ENCODE results near the gene MACROD2. TPM values are rescaled to one million over a fixed set of nuclear protein-coding genes. Genes with fewer than 3 reads are reported as not detected.
A peak's percentile ranks its signal among the peaks of the same experiment; 100 is the strongest.

The MACROD2 gene
- polyA plus RNA-seq, 2 of the 4 experiments (the other 2 are of a cell fraction) = 0.96 to 1.3 TPM

DNA sequence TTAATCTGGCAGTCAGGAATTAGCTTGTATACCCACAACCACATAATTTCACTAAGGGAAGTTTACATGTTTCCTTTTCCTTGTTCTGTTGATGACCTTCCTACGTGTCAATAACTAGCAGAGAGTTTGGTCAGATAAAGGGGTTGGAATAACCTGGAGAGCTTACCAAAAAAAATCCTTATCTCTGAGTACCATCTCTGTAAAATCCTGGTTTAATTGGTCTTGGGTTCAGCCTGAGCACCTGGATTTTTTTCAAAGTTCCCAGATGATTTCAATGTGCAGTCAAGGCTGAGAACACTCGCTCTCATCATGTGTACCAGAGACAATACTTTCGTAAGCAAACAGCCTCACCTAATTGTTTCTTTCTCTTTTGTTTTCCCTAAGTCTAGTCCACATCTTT lies 825.9 kb downstream of the MACROD2 start:
- no peak for TF ChIP-seq CBX8 (IDR thresholded peaks at IDR 0.05)
- TF ChIP-seq ZNF302 (CRISPR knock-in tag; IDR thresholded peaks at IDR 0.05) = no peak
- TF ChIP-seq, protein P1, sequence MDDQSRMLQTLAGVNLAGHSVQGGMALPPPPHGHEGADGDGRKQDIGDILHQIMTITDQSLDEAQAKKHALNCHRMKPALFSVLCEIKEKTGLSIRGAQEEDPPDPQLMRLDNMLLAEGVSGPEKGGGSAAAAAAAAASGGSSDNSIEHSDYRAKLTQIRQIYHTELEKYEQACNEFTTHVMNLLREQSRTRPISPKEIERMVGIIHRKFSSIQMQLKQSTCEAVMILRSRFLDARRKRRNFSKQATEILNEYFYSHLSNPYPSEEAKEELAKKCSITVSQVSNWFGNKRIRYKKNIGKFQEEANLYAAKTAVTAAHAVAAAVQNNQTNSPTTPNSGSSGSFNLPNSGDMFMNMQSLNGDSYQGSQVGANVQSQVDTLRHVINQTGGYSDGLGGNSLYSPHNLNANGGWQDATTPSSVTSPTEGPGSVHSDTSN (IDR thresholded peaks at IDR 0.05) = no peak
- TF ChIP-seq, protein P2, sequence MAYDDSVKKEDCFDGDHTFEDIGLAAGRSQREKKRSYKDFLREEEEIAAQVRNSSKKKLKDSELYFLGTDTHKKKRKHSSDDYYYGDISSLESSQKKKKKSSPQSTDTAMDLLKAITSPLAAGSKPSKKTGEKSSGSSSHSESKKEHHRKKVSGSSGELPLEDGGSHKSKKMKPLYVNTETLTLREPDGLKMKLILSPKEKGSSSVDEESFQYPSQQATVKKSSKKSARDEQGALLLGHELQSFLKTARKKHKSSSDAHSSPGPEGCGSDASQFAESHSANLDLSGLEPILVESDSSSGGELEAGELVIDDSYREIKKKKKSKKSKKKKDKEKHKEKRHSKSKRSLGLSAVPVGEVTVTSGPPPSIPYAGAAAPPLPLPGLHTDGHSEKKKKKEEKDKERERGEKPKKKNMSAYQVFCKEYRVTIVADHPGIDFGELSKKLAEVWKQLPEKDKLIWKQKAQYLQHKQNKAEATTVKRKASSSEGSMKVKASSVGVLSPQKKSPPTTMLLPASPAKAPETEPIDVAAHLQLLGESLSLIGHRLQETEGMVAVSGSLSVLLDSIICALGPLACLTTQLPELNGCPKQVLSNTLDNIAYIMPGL (CRISPR knock-in tag; IDR thresholded peaks at IDR 0.05; ENCODE audit: borderline replicate concordance) = no peak
- no peak for TF ChIP-seq HOXB5 (CRISPR knock-in tag; IDR thresholded peaks at IDR 0.05)
- POLR2A ChIA-PET = no interaction called here
- peaks cover 3% of the 10 kb centered on the region; the same call in 1 of the 3 replicates for H3K9me3 ChIP-seq
- H3K27ac ChIP-seq = no peak overlapping the region
- ATAC-seq (no peak), FAIRE-seq (peak; percentile 39), DNase-seq (ENCODE audit: low read depth in 1 of 2, low spot score in 1 of 2) (no peak)
- H3K4me1 ChIP-seq = peaks cover 7% of the 10 kb centered on the region; the same call in 1 of the 3 replicates
- H3K4me3 ChIP-seq = no peak overlapping the region
- CTCF ChIA-PET = no interaction called here
- peak overlapping the region; percentile 12; the same call in 1 of the 3 replicates for H3K4me2 ChIP-seq
- 69% methylated on average over 3 of the region's 3 CpGs for WGBS (ENCODE audit: missing lambda C conversion rate)

GRCh38 chr20:14824996-14825395 lies 829.7 kb downstream of the MACROD2 start:
- no peak for DNase-seq (ENCODE audit: low read depth in 1 of 2, low spot score in 1 of 2)
- H3K4me3 ChIP-seq = no peak overlapping the region
- CTCF ChIA-PET = no interaction called here
- no peak for FAIRE-seq
- no peak for ATAC-seq
- no peak overlapping the region for H3K4me2 ChIP-seq
- H3K4me1 ChIP-seq = peaks cover 7% of the 10 kb centered on the region; the same call in 1 of the 3 replicates
- H3K9me3 ChIP-seq = no peaks in the 10 kb centered on the region
- H3K27ac ChIP-seq = no peak overlapping the region
- POLR2A ChIA-PET = no interaction called here
- WGBS (ENCODE audit: missing lambda C conversion rate) = 84% methylated on average over 4 of the region's 4 CpGs
- TF ChIP-seq HOXA7 (CRISPR knock-in tag; IDR thresholded peaks at IDR 0.05) (no peak), FOXS1 (CRISPR knock-in tag; IDR thresholded peaks at IDR 0.05) (no peak), FOSB (CRISPR knock-in tag; IDR thresholded peaks at IDR 0.05) (no peak), TP53 (CRISPR knock-in tag; IDR thresholded peaks at IDR 0.05) (no peak)
- TF ChIP-seq, protein P3, sequence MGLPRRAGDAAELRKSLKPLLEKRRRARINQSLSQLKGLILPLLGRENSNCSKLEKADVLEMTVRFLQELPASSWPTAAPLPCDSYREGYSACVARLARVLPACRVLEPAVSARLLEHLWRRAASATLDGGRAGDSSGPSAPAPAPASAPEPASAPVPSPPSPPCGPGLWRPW (IDR thresholded peaks at IDR 0.05) = no peak

DNA sequence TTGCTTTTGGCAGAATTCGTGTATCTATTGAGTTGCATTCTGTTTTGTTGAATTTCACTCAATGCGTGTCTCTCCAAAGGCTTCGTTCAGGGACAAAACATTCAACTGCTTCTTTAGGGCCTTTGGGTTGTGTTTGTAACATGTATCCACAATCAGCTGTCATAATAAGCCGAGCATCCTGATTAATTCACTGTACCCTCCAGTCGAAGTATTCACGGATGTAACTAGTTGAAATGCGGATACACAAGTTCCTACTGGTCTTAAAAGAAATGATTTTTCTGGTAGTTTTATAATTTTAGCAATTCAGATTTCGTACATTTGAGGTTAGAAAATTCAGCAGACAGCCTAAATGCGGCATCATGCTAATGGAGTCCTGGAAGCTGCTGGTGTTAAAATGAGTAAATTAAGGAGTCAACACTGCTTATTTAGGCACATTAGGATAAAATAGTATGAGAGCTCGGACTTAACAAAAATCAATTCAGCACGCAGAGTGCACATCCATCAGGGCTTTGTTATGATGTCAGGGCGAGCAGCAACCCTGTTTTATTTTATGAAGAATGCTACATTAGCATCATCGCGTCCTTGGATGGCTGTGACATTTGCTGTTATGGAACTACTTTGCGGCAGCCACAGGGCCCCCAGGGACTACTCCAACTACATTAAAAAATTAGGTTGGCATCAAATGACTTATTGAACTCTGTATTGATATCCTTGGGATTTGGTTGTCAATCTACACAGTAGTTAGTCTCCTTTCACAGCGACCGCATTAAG lies 831.4 kb downstream of the MACROD2 start:
- ATAC-seq (no peak), DNase-seq (ENCODE audit: low read depth in 1 of 2, low spot score in 1 of 2) (no peak), FAIRE-seq (no peak)
- no peak overlapping the region for H3K27ac ChIP-seq
- POLR2A ChIA-PET = no interaction called here
- CTCF ChIA-PET = no interaction called here
- H3K4me3 ChIP-seq = no peak overlapping the region
- H3K9me3 ChIP-seq = no peaks in the 10 kb centered on the region
- WGBS (ENCODE audit: missing lambda C conversion rate) = 81% methylated on average over 17 of the region's 17 CpGs
- H3K4me1 ChIP-seq = no peaks in the 10 kb centered on the region
- H3K4me2 ChIP-seq = no peak overlapping the region
- TF ChIP-seq HOXB5 (CRISPR knock-in tag; IDR thresholded peaks at IDR 0.05) (no peak), EHMT2 (IDR thresholded peaks at IDR 0.05; ENCODE audit: low read depth) (no peak), CTCF (IDR thresholded peaks at IDR 0.05) (no peak), HEYL (CRISPR knock-in tag; IDR thresholded peaks at IDR 0.05) (no peak), POLR2A (IDR thresholded peaks at IDR 0.05; ENCODE audit: low read length) (no peak), RAD21 (conservative IDR thresholded peaks at IDR 0.05 in 1 of 2, IDR thresholded peaks at IDR 0.05 in 1 of 2) (no peak), RNF2 (IDR thresholded peaks at IDR 0.05; ENCODE audit: borderline replicate concordance, low read depth) (no peak), MYC (IDR thresholded peaks at IDR 0.05; ENCODE audit: borderline replicate concordance, low read length) (no peak), TP53 (CRISPR knock-in tag; IDR thresholded peaks at IDR 0.05) (no peak), KDM5A (IDR thresholded peaks at IDR 0.05) (no peak), FOSB (CRISPR knock-in tag; IDR thresholded peaks at IDR 0.05) (no peak), EHF (CRISPR knock-in tag; IDR thresholded peaks at IDR 0.05) (no peak), CBX2 (IDR thresholded peaks at IDR 0.05; ENCODE audit: borderline replicate concordance, low read depth) (no peak), SMC3 (IDR thresholded peaks at IDR 0.05) (no peak), FOXS1 (CRISPR knock-in tag; IDR thresholded peaks at IDR 0.05) (no peak), TFCP2L1 (CRISPR knock-in tag; IDR thresholded peaks at IDR 0.05) (no peak), E2F6 (IDR thresholded peaks at IDR 0.05; ENCODE audit: borderline replicate concordance, low read depth) (no peak)
- TF ChIP-seq, protein P2 (CRISPR knock-in tag; IDR thresholded peaks at IDR 0.05; ENCODE audit: borderline replicate concordance) = no peak
- TF ChIP-seq, protein P1 (IDR thresholded peaks at IDR 0.05) = no peak

All from A549 (cell line).